OCI-LY7 (cell line): ENCODE data around the gene KIAA0040.
"Not testable (repeated sequence)": the region's sequence is repeated elsewhere in the genome, so short reads cannot be mapped to it uniquely, and the experiment has no call there.

Experiments used
- EZH2phosphoT487 ChIP-seq: fragments of 200-600 bp; sonication (generic); IDR thresholded peaks from 2 replicates; pipeline ENCODE4 v1.6.1; 2018; ENCODE audit warnings: low read depth, borderline replicate concordance, mild to moderate bottlenecking, mixed run types, antibody characterized with exemption, low read length, moderate library complexity, mixed read lengths
- TF ChIP-seq, protein P1 (sequence below): fragments of 200-600 bp; sonication (generic); conservative IDR thresholded peaks from 2 replicates; pipeline ENCODE4 v1.5.1; 2014; ENCODE audit warnings: mild to moderate bottlenecking, antibody characterized with exemption, low read length, moderate library complexity, mixed read lengths

DNA sequence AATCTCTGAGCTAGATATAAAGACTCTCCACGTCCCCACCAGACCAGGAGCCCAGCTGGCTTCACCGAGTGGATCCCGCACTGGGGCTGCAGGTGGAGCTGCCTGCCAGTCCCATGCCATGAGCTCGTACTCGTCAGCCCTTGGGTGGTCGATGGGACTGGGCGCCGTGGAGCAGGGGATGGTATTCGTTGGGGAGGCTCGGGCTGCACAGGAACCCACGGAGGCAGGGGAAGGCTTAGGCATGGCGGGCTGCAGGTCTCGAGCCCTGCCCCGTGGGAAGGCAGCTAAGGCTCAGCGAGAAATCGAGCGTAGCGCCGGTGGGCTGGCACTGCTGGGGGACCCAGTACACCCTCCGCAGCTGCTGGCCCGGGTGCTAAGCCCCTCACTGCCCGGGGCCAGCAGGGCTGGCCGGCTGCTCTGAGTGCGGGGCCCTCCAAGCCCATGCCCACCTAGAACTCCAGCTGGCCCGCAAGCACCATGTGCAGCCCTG is 84.2 kb downstream of the KIAA0040 start:
- TF ChIP-seq, protein P1, sequence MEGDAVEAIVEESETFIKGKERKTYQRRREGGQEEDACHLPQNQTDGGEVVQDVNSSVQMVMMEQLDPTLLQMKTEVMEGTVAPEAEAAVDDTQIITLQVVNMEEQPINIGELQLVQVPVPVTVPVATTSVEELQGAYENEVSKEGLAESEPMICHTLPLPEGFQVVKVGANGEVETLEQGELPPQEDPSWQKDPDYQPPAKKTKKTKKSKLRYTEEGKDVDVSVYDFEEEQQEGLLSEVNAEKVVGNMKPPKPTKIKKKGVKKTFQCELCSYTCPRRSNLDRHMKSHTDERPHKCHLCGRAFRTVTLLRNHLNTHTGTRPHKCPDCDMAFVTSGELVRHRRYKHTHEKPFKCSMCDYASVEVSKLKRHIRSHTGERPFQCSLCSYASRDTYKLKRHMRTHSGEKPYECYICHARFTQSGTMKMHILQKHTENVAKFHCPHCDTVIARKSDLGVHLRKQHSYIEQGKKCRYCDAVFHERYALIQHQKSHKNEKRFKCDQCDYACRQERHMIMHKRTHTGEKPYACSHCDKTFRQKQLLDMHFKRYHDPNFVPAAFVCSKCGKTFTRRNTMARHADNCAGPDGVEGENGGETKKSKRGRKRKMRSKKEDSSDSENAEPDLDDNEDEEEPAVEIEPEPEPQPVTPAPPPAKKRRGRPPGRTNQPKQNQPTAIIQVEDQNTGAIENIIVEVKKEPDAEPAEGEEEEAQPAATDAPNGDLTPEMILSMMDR, result not testable (repeated sequence)
- TF ChIP-seq EZH2phosphoT487, result not testable (repeated sequence)
